MM.1S (cell line): ENCODE results near the gene ROBO2.

ENCODE experiments used
- CTCF ChIP-seq: fragments of 300-600 bp; sonication (generic); IDR thresholded peaks from 2 replicates; pipeline ENCODE4 v1.5.1; 2016; ENCODE audit warnings: antibody characterized with exemption, low read length, mixed read lengths
- EZH2 ChIP-seq: fragments of 300-600 bp; sonication (generic); optimal IDR thresholded peaks from 2 replicates; pipeline ENCODE3; 2017; ENCODE audit warnings: low read depth, mild to moderate bottlenecking, antibody characterized with exemption, low read length, mixed read lengths
- EZH2phosphoT487 ChIP-seq: fragments of 300-600 bp; sonication (generic); IDR thresholded peaks from 2 replicates; pipeline ENCODE4 v1.6.1; 2018; ENCODE audit warnings: antibody characterized with exemption, low read length

DNA sequence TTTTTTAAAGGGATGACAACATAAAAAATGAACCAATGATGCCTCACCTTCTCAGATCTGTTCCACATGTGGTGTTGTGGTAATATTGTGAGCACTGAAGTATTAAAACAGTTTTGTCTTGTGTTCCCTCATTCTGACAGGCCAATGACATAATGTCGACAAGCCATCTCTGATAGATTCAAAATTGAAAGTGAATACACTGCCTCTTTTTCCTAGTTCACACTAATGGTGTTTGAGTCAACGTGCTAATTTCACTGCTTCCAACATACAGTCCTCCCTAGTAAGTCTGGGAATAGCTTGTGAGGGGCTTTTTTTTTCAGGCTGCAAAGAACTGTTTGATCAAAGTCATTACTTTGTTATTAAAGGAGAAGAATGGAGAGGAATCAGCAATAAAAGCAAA is 82.8 kb downstream of the ROBO2 start:
- TF ChIP-seq EZH2phosphoT487, result no peak
- TF ChIP-seq CTCF, result no peak
- TF ChIP-seq EZH2, result no peak
